Measurements from ENCODE around the gene IL23A. TPM values are rescaled to one million over a fixed set of nuclear protein-coding genes. Genes with fewer than 3 reads are reported as not detected.

IL23A gene
- total RNA-seq (14.4 TPM), polyA plus RNA-seq (11.6 TPM)
- long read RNA-seq, donor 1, partial matches to known transcripts, result 0 of 3 reads
- long read RNA-seq, donor 1, other reads (novel, unspliced or antisense), result 0 of 3 reads
- long read RNA-seq, donor 2, result 0 reads
- long read RNA-seq, donor 3, transcript IL23A-201 (4 exons, 1,046 nt), result major isoform, 12 of 13 reads
- long read RNA-seq, donor 3, partial matches to known transcripts, result 0 of 13 reads
- long read RNA-seq, donor 3, other reads (novel, unspliced or antisense), result 0 of 13 reads
- long read RNA-seq, donor 4, partial matches to known transcripts, result 0 of 1 reads
- long read RNA-seq, donor 4, other reads (novel, unspliced or antisense), result 0 of 1 reads
- long read RNA-seq, donor 5, transcript IL23A-201 (4 exons, 1,046 nt), result major isoform, 13 of 13 reads
- long read RNA-seq, donor 5, partial matches to known transcripts, result 0 of 13 reads
- long read RNA-seq, donor 5, other reads (novel, unspliced or antisense), result 0 of 13 reads
- long read RNA-seq, donor 6, transcript IL23A-201 (4 exons, 1,046 nt), result major isoform, 7 of 7 reads
- long read RNA-seq, donor 6, partial matches to known transcripts, result 0 of 7 reads
- long read RNA-seq, donor 6, other reads (novel, unspliced or antisense), result 0 of 7 reads
- long read RNA-seq, donor 7, partial matches to known transcripts, result 0 of 4 reads
- long read RNA-seq, donor 7, other reads (novel, unspliced or antisense), result 0 of 4 reads
- long read RNA-seq, donor 8, partial matches to known transcripts, result 0 of 4 reads
- long read RNA-seq, donor 8, other reads (novel, unspliced or antisense), result 0 of 4 reads
- long read RNA-seq, donor 9, transcript IL23A-201 (4 exons, 1,046 nt), result major isoform, 6 of 13 reads
- long read RNA-seq, donor 9, partial matches to known transcripts, result 7 of 13 reads
- long read RNA-seq, donor 9, other reads (novel, unspliced or antisense), result 0 of 13 reads
- long read RNA-seq, donor 10, partial matches to known transcripts, result 0 of 2 reads
- long read RNA-seq, donor 10, other reads (novel, unspliced or antisense), result 0 of 2 reads

GRCh38 chr12:56338308-56339157 lies at the start of gene IL23A:
Gene IL23A, plus strand, starts transcription at chr12:56338884. Its CDS starts 161 bp downstream, at chr12:56339045.
- peaks cover 13 to 19% of the 10 kb centered on the region in 2 donors for H3K36me3 ChIP-seq (ENCODE audit: control insufficient read depth in 2 of 2, insufficient read depth in 2 of 2, low read length in 1 of 2)
- 27% methylated on average over 9 of the region's 9 CpGs for WGBS
- peaks cover 18 to 33% of the 10 kb centered on the region in 2 donors for H3K4me1 ChIP-seq (ENCODE audit: control insufficient read depth in 2 of 2, insufficient read depth in 2 of 2, low read length in 2 of 2)
- no peaks in the 10 kb centered on the region for H3K9me3 ChIP-seq (ENCODE audit: control insufficient read depth in 2 of 2, insufficient read depth in 1 of 2, low read length in 1 of 2)
- peak in 7 of 9 donors; percentile 48 to 90 (median 69) for DNase-seq (ENCODE audit: low read depth in 6 of 9, low spot score in 9 of 9)
- H3K27ac ChIP-seq (ENCODE audit: low read depth in 1 of 2, low read length in 1 of 2), result peak within 1 kb of the TSS; percentile 89 to 96
- peak within 1 kb of the TSS; percentile 36 to 46 for H3K4me3 ChIP-seq (ENCODE audit: low read length in 2 of 2)
- H3K27me3 ChIP-seq (ENCODE audit: control insufficient read depth in 2 of 2, insufficient read depth in 1 of 2, low read length in 1 of 2), result no peaks in the 10 kb centered on the region

GRCh38 chr12:56293795-56294194 lies 44.9 kb upstream of the IL23A start:
- H3K27me3 ChIP-seq (ENCODE audit: control insufficient read depth in 2 of 2, insufficient read depth in 1 of 2, low read length in 1 of 2), result no peaks in the 10 kb centered on the region
- no peak overlapping the region for H3K4me3 ChIP-seq (ENCODE audit: low read length in 2 of 2)
- DNase-seq (ENCODE audit: low read depth in 6 of 9, low spot score in 9 of 9), result no peak
- H3K36me3 ChIP-seq (ENCODE audit: control insufficient read depth in 2 of 2, insufficient read depth in 2 of 2, low read length in 1 of 2), result peaks cover 11 to 48% of the 10 kb centered on the region in 2 donors
- no peaks in the 10 kb centered on the region for H3K9me3 ChIP-seq (ENCODE audit: control insufficient read depth in 2 of 2, insufficient read depth in 1 of 2, low read length in 1 of 2)
- no peak overlapping the region for H3K27ac ChIP-seq (ENCODE audit: low read depth in 1 of 2, low read length in 1 of 2)
- 96% methylated on average over 5 of the region's 5 CpGs for WGBS
- H3K4me1 ChIP-seq (ENCODE audit: control insufficient read depth in 2 of 2, insufficient read depth in 2 of 2, low read length in 2 of 2), result peaks cover 6 to 16% of the 10 kb centered on the region in 2 donors

- Histone ChIP-seq H3K36me3 (ENCODE audit: control insufficient read depth in 2 of 2, insufficient read depth in 2 of 2, low read length in 1 of 2) (peaks cover 7 to 28% of the 10 kb centered on the region in 2 donors), H3K4me3 (ENCODE audit: low read length in 2 of 2) (no peak overlapping the region), H3K27ac (ENCODE audit: low read depth in 1 of 2, low read length in 1 of 2) (no peak overlapping the region), H3K4me1 (ENCODE audit: control insufficient read depth in 2 of 2, insufficient read depth in 2 of 2, low read length in 2 of 2) (peaks cover 13 to 34% of the 10 kb centered on the region in 2 donors), H3K27me3 (ENCODE audit: control insufficient read depth in 2 of 2, insufficient read depth in 1 of 2, low read length in 1 of 2) (no peaks in the 10 kb centered on the region), H3K9me3 (ENCODE audit: control insufficient read depth in 2 of 2, insufficient read depth in 1 of 2, low read length in 1 of 2) (no peaks in the 10 kb centered on the region)
- DNase-seq (ENCODE audit: low read depth in 6 of 9, low spot score in 9 of 9), result no peak
- 96% methylated on average over 5 of the region's 5 CpGs for WGBS
These were observed 42.4 kb upstream of the IL23A start for GRCh38 chr12:56296295-56296694.

GRCh38 chr12:56297400-56297799 lies 41.3 kb upstream of the IL23A start:
- Histone ChIP-seq H3K36me3 (ENCODE audit: control insufficient read depth in 2 of 2, insufficient read depth in 2 of 2, low read length in 1 of 2) (peaks cover 7 to 24% of the 10 kb centered on the region in 2 donors), H3K4me3 (ENCODE audit: low read length in 2 of 2) (no peak overlapping the region), H3K27me3 (ENCODE audit: control insufficient read depth in 2 of 2, insufficient read depth in 1 of 2, low read length in 1 of 2) (no peaks in the 10 kb centered on the region), H3K27ac (ENCODE audit: low read depth in 1 of 2, low read length in 1 of 2) (no peak overlapping the region), H3K4me1 (ENCODE audit: control insufficient read depth in 2 of 2, insufficient read depth in 2 of 2, low read length in 2 of 2) (peaks cover 13 to 34% of the 10 kb centered on the region in 2 donors), H3K9me3 (ENCODE audit: control insufficient read depth in 2 of 2, insufficient read depth in 1 of 2, low read length in 1 of 2) (no peaks in the 10 kb centered on the region)
- no peak for DNase-seq (ENCODE audit: low read depth in 6 of 9, low spot score in 9 of 9)
- WGBS, result 98% methylated on average over 8 of the region's 8 CpGs

GRCh38 chr12:56298828-56299227 lies 39.9 kb upstream of the IL23A start:
- Histone ChIP-seq H3K36me3 (ENCODE audit: control insufficient read depth in 2 of 2, insufficient read depth in 2 of 2, low read length in 1 of 2) (peaks cover 7 to 21% of the 10 kb centered on the region in 2 donors), H3K27ac (ENCODE audit: low read depth in 1 of 2, low read length in 1 of 2) (peak overlapping the region in 1 of 2 donors; percentile 89), H3K27me3 (ENCODE audit: control insufficient read depth in 2 of 2, insufficient read depth in 1 of 2, low read length in 1 of 2) (no peaks in the 10 kb centered on the region), H3K4me1 (ENCODE audit: control insufficient read depth in 2 of 2, insufficient read depth in 2 of 2, low read length in 2 of 2) (peaks cover 13 to 34% of the 10 kb centered on the region in 2 donors), H3K4me3 (ENCODE audit: low read length in 2 of 2) (peak overlapping the region; percentile 87 to 89), H3K9me3 (ENCODE audit: control insufficient read depth in 2 of 2, insufficient read depth in 1 of 2, low read length in 1 of 2) (no peaks in the 10 kb centered on the region)
- 85% methylated on average over 5 of the region's 5 CpGs for WGBS
- peak in 1 of 9 donors; percentile 13 for DNase-seq (ENCODE audit: low read depth in 6 of 9, low spot score in 9 of 9)

GRCh38 chr12:56299308-56299852 lies 39.3 kb upstream of the IL23A start:
- peak overlapping the region; percentile 87 to 89 for H3K4me3 ChIP-seq (ENCODE audit: low read length in 2 of 2)
- WGBS, result under 1% methylated on average over 10 of the region's 10 CpGs
- H3K27ac ChIP-seq (ENCODE audit: low read depth in 1 of 2, low read length in 1 of 2), result peak overlapping the region; percentile 89 to 93
- DNase-seq (ENCODE audit: low read depth in 6 of 9, low spot score in 9 of 9), result peak in 2 of 9 donors; percentile 17 to 49
- peaks cover 13 to 34% of the 10 kb centered on the region in 2 donors for H3K4me1 ChIP-seq (ENCODE audit: control insufficient read depth in 2 of 2, insufficient read depth in 2 of 2, low read length in 2 of 2)
- peaks cover 7 to 22% of the 10 kb centered on the region in 2 donors for H3K36me3 ChIP-seq (ENCODE audit: control insufficient read depth in 2 of 2, insufficient read depth in 2 of 2, low read length in 1 of 2)
- H3K9me3 ChIP-seq (ENCODE audit: control insufficient read depth in 2 of 2, insufficient read depth in 1 of 2, low read length in 1 of 2), result no peaks in the 10 kb centered on the region
- H3K27me3 ChIP-seq (ENCODE audit: control insufficient read depth in 2 of 2, insufficient read depth in 1 of 2, low read length in 1 of 2), result no peaks in the 10 kb centered on the region

- H3K27ac ChIP-seq (ENCODE audit: low read depth in 1 of 2, low read length in 1 of 2), result peak within 1 kb of the TSS; percentile 89 to 93
- H3K9me3 ChIP-seq (ENCODE audit: control insufficient read depth in 2 of 2, insufficient read depth in 1 of 2, low read length in 1 of 2), result no peaks in the 10 kb centered on the region
- no peaks in the 10 kb centered on the region for H3K27me3 ChIP-seq (ENCODE audit: control insufficient read depth in 2 of 2, insufficient read depth in 1 of 2, low read length in 1 of 2)
- peak within 1 kb of the TSS; percentile 87 to 89 for H3K4me3 ChIP-seq (ENCODE audit: low read length in 2 of 2)
- under 1% methylated on average over 63 of the region's 63 CpGs for WGBS
- peaks cover 13 to 34% of the 10 kb centered on the region in 2 donors for H3K4me1 ChIP-seq (ENCODE audit: control insufficient read depth in 2 of 2, insufficient read depth in 2 of 2, low read length in 2 of 2)
- peaks cover 7 to 19% of the 10 kb centered on the region in 2 donors for H3K36me3 ChIP-seq (ENCODE audit: control insufficient read depth in 2 of 2, insufficient read depth in 2 of 2, low read length in 1 of 2)
- peak; percentile 78 to 97 (median 90) for DNase-seq (ENCODE audit: low read depth in 6 of 9, low spot score in 9 of 9)
These were observed 38.6 kb upstream of the IL23A start, which contains the start of gene CS for GRCh38 chr12:56299853-56300643. Gene CS, minus strand, starts transcription at chr12:56300330. Its CDS starts 129 bp downstream, at chr12:56300201.
